B cell (primary cell): ENCODE results near the gene MFSD11. TPM values are rescaled to one million over a fixed set of nuclear protein-coding genes. Genes with fewer than 3 reads are reported as not detected.

Experiments
- ATAC-seq: fragments of 200-7000 bp; cut with Tn5 transposase; one replicate; pipeline ENCODE4 v1.10.0; 2021; ENCODE audit warnings: low read depth, mild to moderate bottlenecking, moderate number of reproducible peaks, moderate library complexity
- CTCF ChIA-PET: fragments of 350-600 bp; sonication (Branson Sonifier 250); formaldehyde crosslinking; loops from one replicate; lab custom pipeline; 2021; ENCODE audit warnings: antibody characterized with exemption, inconsistent platforms; lab: Charles Lee
- POLR2A ChIA-PET: fragments of 350-600 bp; sonication (Branson Sonifier 250); formaldehyde crosslinking; loops from one replicate; lab custom pipeline; 2021; ENCODE audit warnings: antibody characterized with exemption; lab: Charles Lee
- DNase-seq: peaks from one replicate; pipeline ENCODE4 v3.0.0; 2013
- H2AFZ ChIP-seq: 2 replicates; pipeline ENCODE4 v1.6.1; 2012; ENCODE audit warnings: mild to moderate bottlenecking, low read depth, low read length; ENCODE audit not compliant: insufficient read depth, poor library complexity, severe bottlenecking
- H3K27ac ChIP-seq, 2 donors: 1 replicate in 1 of 2; 2 replicates in 1 of 2; pipeline ENCODE4 v1.5.1; 2012 to 2013; ENCODE audit warnings: low read length in 2 of 2, mild to moderate bottlenecking in 2 of 2, moderate library complexity in 1 of 2
- H3K27me3 ChIP-seq, 4 experiments: fragments of 200-600 bp in 1 of 4; sonication (generic) in 1 of 4; replicated peaks in 1 of 4; 1 replicate in 2 of 4; 2 replicates in 2 of 4; pipeline versions ENCODE4 v1.6.1 to v1.7.0; 2013 to 2016; ENCODE audit warnings: low read length in 3 of 4, mild to moderate bottlenecking in 2 of 4, mixed read lengths in 1 of 4, moderate library complexity in 1 of 4; ENCODE audit not compliant: insufficient read depth in 4 of 4, control insufficient read depth in 3 of 4; ENCODE audit errors: control extremely low read depth in 1 of 4
- H3K36me3 ChIP-seq, 2 experiments: replicated peaks in 1 of 2; 1 replicate in 1 of 2; 2 replicates in 1 of 2; pipeline versions ENCODE4 v1.6.1 to v1.7.1; 2013; ENCODE audit warnings: low read length in 1 of 2; ENCODE audit not compliant: insufficient read depth in 2 of 2, control insufficient read depth in 1 of 2; ENCODE audit errors: control extremely low read depth in 1 of 2, extremely low read depth in 1 of 2
- H3K4me1 ChIP-seq, 2 donors: fragments of 200-600 bp in 1 of 2; sonication (generic) in 1 of 2; 1 replicate in 1 of 2; 2 replicates in 1 of 2; pipeline versions ENCODE4 v1.5.1 to v1.6.1; 2013 to 2017; ENCODE audit warnings: low read length in 2 of 2; ENCODE audit not compliant: control insufficient read depth in 2 of 2, insufficient read depth in 2 of 2
- H3K4me2 ChIP-seq: replicated peaks from 2 replicates; pipeline ENCODE3; 2012; ENCODE audit warnings: mild to moderate bottlenecking, low read depth, low read length; ENCODE audit not compliant: poor library complexity, severe bottlenecking
- H3K4me3 ChIP-seq, 5 experiments: fragments of 200-600 bp in 1 of 5; sonication (generic) in 1 of 5; 1 replicate in 3 of 5; 2 replicates in 2 of 5; pipeline versions ENCODE4 v1.5.1 to v1.7.0; 2011 to 2016; ENCODE audit warnings: low read length in 4 of 5, mild to moderate bottlenecking in 4 of 5, low read depth in 2 of 5, control low read depth in 1 of 5, moderate library complexity in 1 of 5; ENCODE audit not compliant: insufficient read depth in 1 of 5; ENCODE audit errors: control extremely low read depth in 1 of 5, extremely low read depth in 1 of 5
- H3K79me2 ChIP-seq: fragments of 200-600 bp; sonication (generic); one replicate; pipeline ENCODE4 v1.6.0; 2016; ENCODE audit warnings: low read length; ENCODE audit not compliant: control insufficient read depth, insufficient read depth
- H3K9ac ChIP-seq: fragments of 200-600 bp; sonication (generic); 2 replicates; pipeline ENCODE4 v1.6.1; 2017; ENCODE audit warnings: mild to moderate bottlenecking, low read length, moderate library complexity
- H3K9me3 ChIP-seq, 3 donors: one replicate each; pipeline versions ENCODE4 v1.6.1 to v1.7.1; 2013; ENCODE audit warnings: low read length in 2 of 3; ENCODE audit not compliant: control insufficient read depth in 2 of 3, insufficient read depth in 1 of 3; ENCODE audit errors: control extremely low read depth in 1 of 3
- H4K20me1 ChIP-seq: 2 replicates; pipeline ENCODE4 v1.6.0; 2012; ENCODE audit warnings: mild to moderate bottlenecking, low read length; ENCODE audit not compliant: insufficient read depth, control insufficient read depth, poor library complexity, severe bottlenecking
- H3K27ac Mint-ChIP-seq: one replicate; pipeline ENCODE4 v1.8.0; 2021; ENCODE audit warnings: mixed read lengths
- H3K27me3 Mint-ChIP-seq: one replicate; pipeline ENCODE4 v1.8.0; 2021; ENCODE audit warnings: mixed read lengths
- H3K4me1 Mint-ChIP-seq: one replicate; pipeline ENCODE4 v1.8.0; 2021; ENCODE audit warnings: mixed read lengths
- H3K4me3 Mint-ChIP-seq: one replicate; pipeline ENCODE4 v1.8.0; 2021; ENCODE audit warnings: mixed read lengths
- H3K9me3 Mint-ChIP-seq: one replicate; pipeline ENCODE4 v1.8.0; 2022; ENCODE audit warnings: mixed read lengths; ENCODE audit not compliant: insufficient read depth
- EZH2 ChIP-seq: IDR thresholded peaks from 2 replicates; pipeline ENCODE4 v1.6.1; 2012; ENCODE audit warnings: borderline replicate concordance, low read depth, mild to moderate bottlenecking, moderate library complexity, low read length; ENCODE audit not compliant: insufficient read depth, poor library complexity, severe bottlenecking
- WGBS: methylation state at CpG from one replicate; pipeline ENCODE4 v1.1.5; 2013; ENCODE audit warnings: missing lambda C conversion rate; ENCODE audit not compliant: insufficient coverage; 5-methylcytosine and 5-hydroxymethylcytosine counted together
- intact Hi-C: fragments of 100-400 bp; cut with micrococcal nuclease; formaldehyde crosslinking; loops from one replicate; pipeline ENCODE4 v1.10.0; 2022
- polyA plus RNA-seq: library from polyadenylated mRNA; depleted of rRNA; stranded (reverse); fragments of >200 nt; gene quantifications from 2 replicates; pipeline ENCODE4 v1.2.3, GENCODE V29; 2012
- total RNA-seq, 2 donors: library from RNA; stranded (reverse); fragments of 120-200 nt in 1 of 2; gene quantifications; 1 replicate in 1 of 2; 2 replicates in 1 of 2; pipeline versions ENCODE4 v1.2.3 to v1.2.4, GENCODE V29; 2013 to 2022
- TF ChIP-seq, protein P1 (sequence below): fragments of 200-600 bp; IDR thresholded peaks from one replicate; pipeline ENCODE4 v1.8.0; 2022; ENCODE audit warnings: antibody characterized with exemption, mild to moderate bottlenecking

Gene MFSD11
- total and polyA plus RNA-seq, 2 donors (not counting 1 experiment from before 2014, with no cell fraction given), result 24.5 to 36.4 TPM

DNA sequence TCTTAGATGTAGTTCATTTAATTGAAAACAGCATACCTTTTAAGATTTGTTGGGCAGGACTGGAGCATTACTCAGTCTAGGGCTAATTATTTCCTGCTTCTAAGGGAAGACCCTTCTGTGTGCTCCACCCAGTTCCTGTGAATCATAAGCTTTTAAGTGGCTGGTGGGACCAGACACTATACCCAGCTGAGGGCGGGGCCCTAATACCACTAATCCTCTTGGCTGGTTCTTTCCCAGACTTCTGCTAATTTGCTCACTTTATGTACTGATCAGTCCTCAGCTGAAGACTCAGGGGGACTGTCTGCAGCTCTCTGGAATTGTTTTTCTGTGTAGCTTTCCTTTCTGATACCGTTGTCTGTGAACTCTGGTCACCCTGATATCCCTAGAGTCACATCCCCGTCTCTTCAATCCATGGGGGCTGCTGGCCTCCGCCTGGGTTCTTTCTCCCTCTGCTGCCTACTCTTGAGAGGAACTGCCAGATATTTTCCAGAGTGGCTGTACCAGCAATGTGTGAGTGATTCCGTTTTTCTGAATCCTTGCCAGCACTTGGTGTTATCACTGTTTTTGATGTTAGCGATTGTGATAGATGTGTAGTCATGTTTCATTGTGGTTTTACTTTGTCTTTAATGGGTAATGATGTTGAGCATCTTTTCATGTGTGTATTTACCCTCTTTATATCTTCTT, 35.1 kb downstream of the MFSD11 start:
- Histone ChIP-seq H3K4me3 (no peak overlapping the region), H4K20me1 (no peaks in the 10 kb centered on the region), H3K4me1 (no peaks in the 10 kb centered on the region), H3K9me3 (peaks cover 0 to 3% (median 2%) of the 10 kb centered on the region in 3 donors), H3K4me2 (no peak overlapping the region), H3K9ac (no peak overlapping the region), H2AFZ (no peak overlapping the region), H3K27me3 (no peaks in the 10 kb centered on the region), H3K79me2 (no peaks in the 10 kb centered on the region), H3K27ac (no peak overlapping the region), H3K36me3 (peaks cover 4 to 57% of the 10 kb centered on the region in 2 experiments)
- no peak overlapping the region for H3K4me3 Mint-ChIP-seq
- H3K27me3 Mint-ChIP-seq, result no peaks in the 10 kb centered on the region
- H3K27ac Mint-ChIP-seq, result no peak overlapping the region
- no peaks in the 10 kb centered on the region for H3K9me3 Mint-ChIP-seq
- intact Hi-C loops, result no loop called here
- WGBS, result 100% methylated on average over 6 of the region's 6 CpGs
- ATAC-seq (no peak), DNase-seq (no peak)
- CTCF ChIA-PET, result interaction anchor here (1.1 kb wide), 1 partner anchor 26 kb away, joined by 3 read pairs; no protein-coding TSS in a partner anchor
- POLR2A ChIA-PET, result no interaction called here
- peaks cover 4% of the 10 kb centered on the region for H3K4me1 Mint-ChIP-seq
- no peak for TF ChIP-seq EZH2
- TF ChIP-seq, protein P1, sequence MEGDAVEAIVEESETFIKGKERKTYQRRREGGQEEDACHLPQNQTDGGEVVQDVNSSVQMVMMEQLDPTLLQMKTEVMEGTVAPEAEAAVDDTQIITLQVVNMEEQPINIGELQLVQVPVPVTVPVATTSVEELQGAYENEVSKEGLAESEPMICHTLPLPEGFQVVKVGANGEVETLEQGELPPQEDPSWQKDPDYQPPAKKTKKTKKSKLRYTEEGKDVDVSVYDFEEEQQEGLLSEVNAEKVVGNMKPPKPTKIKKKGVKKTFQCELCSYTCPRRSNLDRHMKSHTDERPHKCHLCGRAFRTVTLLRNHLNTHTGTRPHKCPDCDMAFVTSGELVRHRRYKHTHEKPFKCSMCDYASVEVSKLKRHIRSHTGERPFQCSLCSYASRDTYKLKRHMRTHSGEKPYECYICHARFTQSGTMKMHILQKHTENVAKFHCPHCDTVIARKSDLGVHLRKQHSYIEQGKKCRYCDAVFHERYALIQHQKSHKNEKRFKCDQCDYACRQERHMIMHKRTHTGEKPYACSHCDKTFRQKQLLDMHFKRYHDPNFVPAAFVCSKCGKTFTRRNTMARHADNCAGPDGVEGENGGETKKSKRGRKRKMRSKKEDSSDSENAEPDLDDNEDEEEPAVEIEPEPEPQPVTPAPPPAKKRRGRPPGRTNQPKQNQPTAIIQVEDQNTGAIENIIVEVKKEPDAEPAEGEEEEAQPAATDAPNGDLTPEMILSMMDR, result no peak

DNA sequence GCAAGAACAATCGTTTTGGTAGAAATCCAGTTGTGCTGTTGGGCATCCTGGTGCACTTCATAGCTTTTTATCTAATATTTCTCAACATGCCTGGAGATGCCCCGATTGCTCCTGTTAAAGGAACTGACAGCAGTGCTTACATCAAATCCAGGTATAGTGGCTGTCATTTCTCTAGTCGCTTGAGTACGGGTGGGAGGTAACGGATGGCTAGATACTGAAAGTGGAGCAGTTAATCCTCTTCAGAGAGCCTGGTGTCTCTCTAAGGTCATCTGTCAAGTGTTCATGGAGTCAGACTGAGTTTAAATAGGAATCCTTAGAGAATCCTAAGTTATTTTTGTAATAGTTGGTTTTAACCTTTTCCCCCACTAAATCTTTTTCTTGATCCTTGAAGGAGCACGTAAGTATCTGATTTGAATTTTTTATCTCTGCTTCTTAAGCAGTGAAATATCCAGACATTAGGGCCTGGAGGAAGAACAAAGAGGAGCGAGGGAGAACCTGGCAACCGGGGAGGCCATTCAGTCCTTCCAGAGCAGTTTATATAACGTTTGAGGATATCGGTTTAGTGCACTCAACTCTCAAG, 37.2 kb downstream of the MFSD11 start:
- Histone ChIP-seq H3K9me3 (no peaks in the 10 kb centered on the region), H4K20me1 (no peaks in the 10 kb centered on the region), H3K27ac (no peak overlapping the region), H3K4me3 (no peak overlapping the region), H3K4me2 (no peak overlapping the region), H3K27me3 (no peaks in the 10 kb centered on the region), H3K36me3 (peaks cover 8 to 52% of the 10 kb centered on the region in 2 experiments), H2AFZ (no peak overlapping the region), H3K79me2 (no peaks in the 10 kb centered on the region), H3K9ac (no peak overlapping the region), H3K4me1 (no peaks in the 10 kb centered on the region)
- no peak overlapping the region for H3K4me3 Mint-ChIP-seq
- ATAC-seq (no peak), DNase-seq (no peak)
- no peaks in the 10 kb centered on the region for H3K27me3 Mint-ChIP-seq
- H3K9me3 Mint-ChIP-seq, result no peaks in the 10 kb centered on the region
- no peak overlapping the region for H3K27ac Mint-ChIP-seq
- CTCF ChIA-PET, result no interaction called here
- H3K4me1 Mint-ChIP-seq, result peaks cover 4% of the 10 kb centered on the region
- no peak for TF ChIP-seq EZH2
- TF ChIP-seq, protein P1, result no peak
- intact Hi-C loops, result no loop called here
- POLR2A ChIA-PET, result no interaction called here
- WGBS, result 95% methylated on average over 7 of the region's 10 CpGs
